Naive thymus-derived CD4-positive, alpha-beta T cell (primary cell): Measurements from ENCODE around the gene SCAPER. TPM values are rescaled to one million over a fixed set of nuclear protein-coding genes. Genes with fewer than 3 reads are reported as not detected.

Experiments used
- ATAC-seq: fragments of 150-1000 bp; cut with Tn5 transposase; 2 replicates; pipeline ENCODE4 v1.10.0; 2021; ENCODE audit warnings: mild to moderate bottlenecking, moderate library complexity
- CTCF ChIA-PET: fragments of 350-600 bp; sonication (Branson Sonifier 250); formaldehyde crosslinking; loops from one replicate; lab custom pipeline; 2021; ENCODE audit warnings: antibody characterized with exemption; lab: Charles Lee
- POLR2A ChIA-PET: fragments of 350-600 bp; sonication (Branson Sonifier 250); formaldehyde crosslinking; loops from one replicate; lab custom pipeline; 2021; ENCODE audit warnings: antibody characterized with exemption, inconsistent platforms; lab: Charles Lee
- DNase-seq, 9 donors: peaks; one replicate each; pipeline versions ENCODE4 v3.0.0 to v3.0.0-alpha.2; 2020 to 2022; ENCODE audit warnings: mixed read lengths in 1 of 9
- H3K27ac ChIP-seq: one replicate; pipeline ENCODE4 v1.7.0; 2013; ENCODE audit warnings: mild to moderate bottlenecking, low read depth, low read length, moderate library complexity
- H3K27me3 ChIP-seq, 2 donors: one replicate each; pipeline ENCODE4 v1.7.0; 2013; ENCODE audit warnings: low read length in 2 of 2, mild to moderate bottlenecking in 2 of 2, moderate library complexity in 2 of 2; ENCODE audit not compliant: control insufficient read depth in 2 of 2, insufficient read depth in 2 of 2
- H3K36me3 ChIP-seq, 3 experiments: 1 replicate in 2 of 3; 2 replicates in 1 of 3; pipeline ENCODE4 v1.7.0; 2013; ENCODE audit warnings: low read length in 3 of 3, mild to moderate bottlenecking in 3 of 3, moderate library complexity in 1 of 3; ENCODE audit not compliant: insufficient read depth in 3 of 3, control insufficient read depth in 2 of 3
- H3K4me1 ChIP-seq, 2 donors: one replicate each; pipeline ENCODE4 v1.7.0; 2013; ENCODE audit warnings: low read length in 2 of 2, mild to moderate bottlenecking in 2 of 2, moderate library complexity in 1 of 2; ENCODE audit not compliant: control insufficient read depth in 2 of 2, insufficient read depth in 2 of 2
- H3K4me3 ChIP-seq: 2 replicates; pipeline ENCODE4 v1.7.0; 2013; ENCODE audit warnings: mild to moderate bottlenecking, low read length
- H3K9me3 ChIP-seq, 3 experiments: 1 replicate in 2 of 3; 2 replicates in 1 of 3; pipeline ENCODE4 v1.7.0; 2013; ENCODE audit warnings: low read length in 3 of 3; ENCODE audit not compliant: control insufficient read depth in 2 of 3
- H3K27ac Mint-ChIP-seq, 9 donors: one replicate each; pipeline ENCODE4 v1.8.0; 2020 to 2022; ENCODE audit warnings: mixed read lengths in 9 of 9, mild to moderate bottlenecking in 8 of 9, moderate library complexity in 5 of 9, inconsistent platforms in 2 of 9
- H3K27me3 Mint-ChIP-seq, 5 donors: one replicate each; pipeline ENCODE4 v1.8.0; 2021 to 2022; ENCODE audit warnings: mixed read lengths in 5 of 5, mild to moderate bottlenecking in 1 of 5
- H3K36me3 Mint-ChIP-seq, 5 donors: one replicate each; pipeline ENCODE4 v1.8.0; 2020 to 2022; ENCODE audit warnings: mixed read lengths in 5 of 5, mild to moderate bottlenecking in 3 of 5, inconsistent platforms in 1 of 5
- H3K4me1 Mint-ChIP-seq, 7 donors: one replicate each; pipeline ENCODE4 v1.8.0; 2020 to 2022; ENCODE audit warnings: mixed read lengths in 7 of 7, mild to moderate bottlenecking in 3 of 7, inconsistent platforms in 1 of 7
- H3K4me3 Mint-ChIP-seq, 10 donors: one replicate each; pipeline ENCODE4 v1.8.0; 2020 to 2022; ENCODE audit warnings: mild to moderate bottlenecking in 10 of 10, mixed read lengths in 10 of 10, moderate library complexity in 6 of 10, inconsistent platforms in 2 of 10
- H3K9me3 Mint-ChIP-seq, 11 donors: one replicate each; pipeline ENCODE4 v1.8.0; 2020 to 2022; ENCODE audit warnings: mixed read lengths in 11 of 11, mild to moderate bottlenecking in 4 of 11, inconsistent platforms in 1 of 11, moderate library complexity in 1 of 11
- intact Hi-C, 2 donors: fragments of 100-400 bp; cut with micrococcal nuclease; formaldehyde crosslinking; loops; one replicate each; pipeline ENCODE4 v1.15.1; 2023
- polyA plus RNA-seq, 2 donors: library from polyadenylated mRNA; unstranded; fragments of 300-500 nt; fragmentation: Illumina TruSeq; gene quantifications; one replicate each; pipeline ENCODE4 v1.2.3, GENCODE V29; 2021
- total RNA-seq, 6 experiments: library from RNA in 5 of 6; stranded (reverse) in 5 of 6; gene quantifications; 1 replicate in 5 of 6; 2 replicates in 1 of 6; pipeline ENCODE4 v1.2.3 and lab custom pipeline; 2021 to 2026

Gene SCAPER
- total and polyA plus RNA-seq, 7 experiments from 2014 or later: 22.6 to 56.9 (median 48.8) TPM

DNA sequence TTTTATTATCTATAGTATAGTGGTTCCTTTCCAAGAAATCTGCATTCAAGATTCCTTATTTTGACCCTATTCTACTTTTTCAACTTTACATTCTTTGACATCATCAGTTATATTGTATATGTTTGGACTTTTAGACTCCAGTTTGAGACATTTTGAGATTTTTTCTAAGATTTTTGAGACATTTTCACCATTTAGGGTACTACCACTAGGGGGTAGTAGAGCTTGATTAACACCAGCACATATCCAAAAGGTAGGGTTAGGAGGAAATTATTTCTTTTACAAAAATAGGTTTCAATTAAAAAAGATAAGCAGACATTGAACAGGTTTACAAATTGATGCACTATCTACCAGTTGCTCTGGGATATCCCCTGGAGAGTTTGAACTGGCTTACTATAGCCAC, 262.5 kb downstream of the SCAPER start:
- ChIA-PET POLR2A (interaction anchor here (0.5 kb wide), 1 partner anchor 20 kb away, joined by 4 read pairs; no protein-coding TSS in a partner anchor), CTCF (no interaction called here)
- H3K4me3 Mint-ChIP-seq: no peak overlapping the region
- H3K9me3 ChIP-seq: no peaks in the 10 kb centered on the region
- peaks cover 0 to 5% (median 0%) of the 10 kb centered on the region in 3 experiments for H3K36me3 ChIP-seq
- peaks cover 0 to 5% (median 0%) of the 10 kb centered on the region in 11 donors for H3K9me3 Mint-ChIP-seq
- peaks cover 0 to 5% (median 0%) of the 10 kb centered on the region in 7 donors for H3K4me1 Mint-ChIP-seq
- no peaks in the 10 kb centered on the region for H3K27me3 ChIP-seq
- no peak overlapping the region for H3K27ac ChIP-seq
- DNase-seq: no peak
- no peaks in the 10 kb centered on the region for H3K27me3 Mint-ChIP-seq
- no peak for ATAC-seq
- H3K4me3 ChIP-seq: no peak overlapping the region
- H3K4me1 ChIP-seq: no peaks in the 10 kb centered on the region
- H3K36me3 Mint-ChIP-seq: peaks cover 6 to 67% (median 49%) of the 10 kb centered on the region in 5 donors
- no peak overlapping the region for H3K27ac Mint-ChIP-seq
- intact Hi-C loops: loop anchor here in 1 of 2 donors (1.0 kb wide), 1 partner anchor 224 kb away; no protein-coding TSS in a partner anchor

DNA sequence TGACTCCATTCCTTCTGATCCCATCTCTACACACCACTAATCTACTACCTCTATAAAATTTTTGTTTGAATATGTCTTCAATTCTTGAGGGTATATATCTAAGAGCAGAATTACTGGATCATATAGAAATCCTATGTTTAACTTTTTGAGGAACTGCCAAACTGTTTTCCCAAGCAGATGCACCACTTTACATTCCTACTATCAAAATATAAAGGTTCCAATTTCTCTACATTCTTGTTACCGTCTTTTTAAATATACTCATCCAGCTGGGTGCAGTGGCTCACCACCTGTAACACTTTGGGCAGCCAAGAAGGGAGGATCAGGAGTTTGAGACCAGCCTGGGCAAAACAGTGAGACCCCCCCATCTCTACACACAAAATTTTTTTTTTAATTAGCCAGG, 268.0 kb downstream of the SCAPER start:
- Mint-ChIP-seq H3K36me3 (peaks cover 3 to 53% (median 37%) of the 10 kb centered on the region in 5 donors), H3K9me3 (peaks cover 0 to 16% (median 8%) of the 10 kb centered on the region in 11 donors), H3K27ac (peak overlapping the region in 1 of 9 donors; percentile 72), H3K4me1 (peaks cover 0 to 1% (median 0%) of the 10 kb centered on the region in 7 donors), H3K27me3 (no peaks in the 10 kb centered on the region), H3K4me3 (no peak overlapping the region)
- ChIA-PET POLR2A (no interaction called here), CTCF (no interaction called here)
- DNase-seq (no peak), ATAC-seq (no peak)
- Histone ChIP-seq H3K27ac (no peak overlapping the region), H3K4me3 (no peak overlapping the region), H3K9me3 (no peaks in the 10 kb centered on the region), H3K36me3 (no peaks in the 10 kb centered on the region), H3K4me1 (no peaks in the 10 kb centered on the region), H3K27me3 (no peaks in the 10 kb centered on the region)
- intact Hi-C loops: no loop called here

DNA sequence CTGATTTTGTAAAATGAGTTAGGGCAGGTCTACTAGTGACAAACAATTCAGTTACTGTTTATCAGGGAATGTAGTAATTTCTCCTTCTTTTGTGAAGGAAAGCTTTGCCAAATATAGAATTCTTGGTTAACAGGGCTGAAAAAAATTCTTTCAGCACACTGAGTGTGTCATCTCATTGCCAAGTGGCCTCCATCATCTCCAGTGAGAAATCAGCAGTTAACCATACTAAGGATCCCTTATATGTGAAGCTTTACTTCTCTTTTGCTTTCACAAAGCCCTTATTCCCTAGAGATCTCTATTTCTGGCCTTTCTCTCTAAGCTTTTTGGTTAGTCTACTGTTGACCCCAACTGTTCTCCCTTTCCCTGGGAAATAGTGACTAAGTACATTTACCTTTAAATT, 269.1 kb downstream of the SCAPER start:
- H3K4me1 Mint-ChIP-seq: peaks cover 0 to 1% (median 0%) of the 10 kb centered on the region in 7 donors
- H3K36me3 ChIP-seq: no peaks in the 10 kb centered on the region
- H3K27ac ChIP-seq: no peak overlapping the region
- H3K4me3 ChIP-seq: no peak overlapping the region
- no peak overlapping the region for H3K27ac Mint-ChIP-seq
- no peaks in the 10 kb centered on the region for H3K4me1 ChIP-seq
- no peak for DNase-seq
- CTCF ChIA-PET: no interaction called here
- no peaks in the 10 kb centered on the region for H3K9me3 ChIP-seq
- no peak for ATAC-seq
- H3K27me3 Mint-ChIP-seq: no peaks in the 10 kb centered on the region
- peaks cover 0 to 16% (median 8%) of the 10 kb centered on the region in 11 donors for H3K9me3 Mint-ChIP-seq
- no peaks in the 10 kb centered on the region for H3K27me3 ChIP-seq
- peaks cover 3 to 46% (median 37%) of the 10 kb centered on the region in 5 donors for H3K36me3 Mint-ChIP-seq
- POLR2A ChIA-PET: no interaction called here
- intact Hi-C loops: no loop called here
- no peak overlapping the region for H3K4me3 Mint-ChIP-seq

DNA sequence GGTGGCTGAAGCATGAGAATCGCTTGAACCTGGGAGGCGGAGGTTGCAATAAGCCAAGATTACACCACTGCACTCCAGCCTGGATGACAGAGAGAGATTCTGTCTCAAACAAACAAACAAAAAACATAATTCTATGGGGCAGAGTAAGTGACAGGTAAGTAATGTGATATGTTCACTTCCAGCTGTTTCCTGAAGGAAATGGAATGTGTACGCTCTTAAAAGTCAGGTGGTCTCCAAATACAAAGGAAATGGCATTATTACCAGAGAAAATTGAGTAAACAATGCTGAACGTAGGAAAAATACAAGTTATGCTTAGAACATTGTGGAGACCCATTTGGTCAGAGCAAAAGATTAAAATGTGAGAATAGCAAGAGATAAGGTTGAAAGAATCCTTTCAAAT, 278.5 kb downstream of the SCAPER start:
- no peaks in the 10 kb centered on the region for H3K27me3 ChIP-seq
- ATAC-seq (no peak), DNase-seq (no peak)
- Mint-ChIP-seq H3K27ac (no peak overlapping the region), H3K4me1 (peaks cover 0 to 2% (median 0%) of the 10 kb centered on the region in 7 donors), H3K4me3 (no peak overlapping the region), H3K36me3 (peaks cover 3 to 50% (median 21%) of the 10 kb centered on the region in 5 donors), H3K9me3 (peaks cover 0 to 13% (median 0%) of the 10 kb centered on the region in 11 donors), H3K27me3 (no peaks in the 10 kb centered on the region)
- intact Hi-C loops: no loop called here
- H3K9me3 ChIP-seq: no peaks in the 10 kb centered on the region
- ChIA-PET CTCF (no interaction called here), POLR2A (no interaction called here)
- no peaks in the 10 kb centered on the region for H3K4me1 ChIP-seq
- H3K4me3 ChIP-seq: no peak overlapping the region
- H3K36me3 ChIP-seq: no peaks in the 10 kb centered on the region
- H3K27ac ChIP-seq: no peak overlapping the region

DNA sequence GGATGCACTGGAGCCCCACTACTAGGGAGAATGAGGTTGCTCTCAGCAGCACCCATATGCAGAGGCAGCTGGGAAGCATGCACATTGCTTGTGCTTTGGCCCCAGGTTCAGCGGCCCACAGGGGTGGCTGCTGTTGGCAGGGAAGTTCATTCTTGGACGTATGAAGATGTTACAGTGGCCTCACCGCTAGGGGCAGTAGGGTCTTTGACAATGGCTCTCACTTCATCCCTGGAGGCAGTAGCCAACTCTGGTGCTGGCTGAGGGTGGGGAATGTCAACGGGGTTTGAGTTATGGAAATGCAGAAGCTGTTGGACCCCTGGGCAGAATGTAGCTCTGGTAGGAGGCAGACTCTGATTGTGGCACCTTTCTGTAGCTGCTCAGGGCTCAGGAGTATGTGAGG, 279.9 kb downstream of the SCAPER start:
- H3K27me3 ChIP-seq: no peaks in the 10 kb centered on the region
- CTCF ChIA-PET: no interaction called here
- peak overlapping the region in 1 of 9 donors; percentile 28 for H3K27ac Mint-ChIP-seq
- H3K4me1 ChIP-seq: no peaks in the 10 kb centered on the region
- H3K4me3 ChIP-seq: no peak overlapping the region
- H3K36me3 ChIP-seq: no peaks in the 10 kb centered on the region
- H3K9me3 Mint-ChIP-seq: peaks cover 0 to 13% (median 0%) of the 10 kb centered on the region in 11 donors
- H3K4me3 Mint-ChIP-seq: no peak overlapping the region
- peaks cover 0 to 2% (median 0%) of the 10 kb centered on the region in 7 donors for H3K4me1 Mint-ChIP-seq
- no peak for DNase-seq
- H3K27me3 Mint-ChIP-seq: no peaks in the 10 kb centered on the region
- H3K27ac ChIP-seq: no peak overlapping the region
- POLR2A ChIA-PET: no interaction called here
- no peak for ATAC-seq
- H3K9me3 ChIP-seq: no peaks in the 10 kb centered on the region
- intact Hi-C loops: no loop called here
- H3K36me3 Mint-ChIP-seq: peaks cover 3 to 62% (median 33%) of the 10 kb centered on the region in 5 donors

DNA sequence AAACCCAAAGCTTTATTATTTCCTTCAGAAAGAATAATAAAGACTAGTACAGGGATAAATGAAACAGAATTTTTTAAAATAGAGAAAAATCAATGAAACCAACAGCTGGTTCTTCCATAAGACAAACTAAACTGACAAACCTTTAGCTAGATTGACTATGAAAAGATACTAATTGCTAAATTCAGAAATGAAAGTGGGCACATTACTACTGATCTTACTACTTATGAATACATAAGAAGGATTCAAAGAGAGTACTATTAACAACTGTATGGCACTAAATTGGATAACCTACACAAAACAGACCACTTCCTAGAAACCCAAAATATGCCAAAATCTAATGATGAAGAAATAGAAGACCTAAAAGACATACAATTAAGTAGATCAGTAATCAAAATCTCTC, 290.4 kb downstream of the SCAPER start:
- H3K9me3 ChIP-seq: no peaks in the 10 kb centered on the region
- Mint-ChIP-seq H3K27ac (no peak overlapping the region), H3K36me3 (peaks cover 16 to 77% (median 69%) of the 10 kb centered on the region in 5 donors), H3K4me3 (no peak overlapping the region), H3K9me3 (peaks cover 2 to 50% (median 19%) of the 10 kb centered on the region in 11 donors), H3K27me3 (no peaks in the 10 kb centered on the region), H3K4me1 (peaks cover 0 to 3% (median 0%) of the 10 kb centered on the region in 7 donors)
- CTCF ChIA-PET: no interaction called here
- H3K27me3 ChIP-seq: no peaks in the 10 kb centered on the region
- POLR2A ChIA-PET: no interaction called here
- ATAC-seq (no peak), DNase-seq (no peak)
- H3K4me3 ChIP-seq: no peak overlapping the region
- intact Hi-C loops: no loop called here
- no peak overlapping the region for H3K27ac ChIP-seq
- H3K36me3 ChIP-seq: no peaks in the 10 kb centered on the region
- no peaks in the 10 kb centered on the region for H3K4me1 ChIP-seq
